CD1c-positive myeloid dendritic cell (primary cell): ENCODE measurements around the gene C1QL2.

Source experiments
- DNase-seq: peaks from one replicate; pipeline ENCODE4 v3.0.0-alpha.2; 2016; ENCODE audit errors: extremely low spot score

Gene C1QL2

DNA sequence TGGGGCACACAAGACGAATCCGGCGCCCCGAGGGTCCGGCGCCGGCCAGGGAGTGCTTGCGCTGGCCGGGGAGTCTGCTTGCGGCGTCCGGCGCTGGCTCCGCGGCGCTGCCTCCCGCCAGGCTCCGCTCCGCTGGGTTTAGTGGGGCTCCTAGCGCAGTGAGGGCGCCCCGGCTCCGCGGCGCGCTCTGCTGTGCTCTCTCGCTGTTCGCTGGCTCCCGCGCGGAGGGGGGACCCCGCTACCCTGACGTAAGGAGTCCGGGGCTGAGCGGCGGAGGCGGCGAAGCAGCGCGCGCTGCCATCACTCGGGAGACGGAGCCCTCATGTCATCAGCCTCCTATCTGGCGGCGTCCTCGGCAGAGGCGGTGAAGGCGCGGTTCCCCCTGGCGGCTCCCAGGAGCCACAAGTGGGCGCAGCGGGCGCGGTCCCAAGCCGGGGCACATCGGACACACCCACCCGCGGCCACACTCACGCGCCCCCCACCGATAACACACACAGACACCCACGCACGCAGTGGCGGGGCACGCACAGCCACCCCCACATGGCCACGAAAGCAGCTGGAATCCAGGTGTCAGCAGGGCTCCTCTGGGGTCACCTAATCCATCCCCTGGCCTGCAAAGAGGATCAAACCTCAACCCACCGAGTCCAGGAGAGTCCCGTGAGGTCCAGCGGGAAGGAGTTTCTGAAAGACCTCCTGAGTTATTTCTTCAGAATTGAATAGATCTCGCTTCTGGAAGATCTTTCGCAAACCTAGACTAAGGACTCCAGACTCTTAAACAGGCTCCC is at the start of gene C1QL2:
C1QL2 (minus strand) TSS at position 189 of the 785 bp plus-strand sequence. CDS start 482 bp downstream, outside the sequence.
- DNase-seq = peak; percentile 16

DNA sequence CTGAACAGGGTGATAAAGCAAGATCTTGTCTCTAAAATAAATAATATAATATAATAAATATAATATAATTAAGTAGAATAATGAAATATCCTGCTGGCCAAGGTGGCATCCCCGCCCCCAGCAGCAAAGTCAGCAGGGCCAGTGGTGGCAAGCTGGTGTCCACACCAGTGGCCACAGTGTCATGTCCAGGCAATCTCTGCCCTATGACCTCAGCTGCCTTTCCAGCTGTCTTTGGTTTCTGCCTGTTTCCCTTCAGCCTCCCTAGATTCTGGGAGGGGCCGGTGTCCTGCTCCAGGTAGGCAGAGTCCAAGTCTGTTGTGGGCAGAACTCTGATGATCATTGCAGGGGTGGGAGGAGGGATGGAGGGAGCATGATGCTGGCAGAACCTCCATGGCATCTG is 48.9 kb upstream of the C1QL2 start:
- DNase-seq = no peak

GRCh38 chr2:119206201-119206600 is 47.6 kb upstream of the C1QL2 start:
- DNase-seq = no peak

DNA sequence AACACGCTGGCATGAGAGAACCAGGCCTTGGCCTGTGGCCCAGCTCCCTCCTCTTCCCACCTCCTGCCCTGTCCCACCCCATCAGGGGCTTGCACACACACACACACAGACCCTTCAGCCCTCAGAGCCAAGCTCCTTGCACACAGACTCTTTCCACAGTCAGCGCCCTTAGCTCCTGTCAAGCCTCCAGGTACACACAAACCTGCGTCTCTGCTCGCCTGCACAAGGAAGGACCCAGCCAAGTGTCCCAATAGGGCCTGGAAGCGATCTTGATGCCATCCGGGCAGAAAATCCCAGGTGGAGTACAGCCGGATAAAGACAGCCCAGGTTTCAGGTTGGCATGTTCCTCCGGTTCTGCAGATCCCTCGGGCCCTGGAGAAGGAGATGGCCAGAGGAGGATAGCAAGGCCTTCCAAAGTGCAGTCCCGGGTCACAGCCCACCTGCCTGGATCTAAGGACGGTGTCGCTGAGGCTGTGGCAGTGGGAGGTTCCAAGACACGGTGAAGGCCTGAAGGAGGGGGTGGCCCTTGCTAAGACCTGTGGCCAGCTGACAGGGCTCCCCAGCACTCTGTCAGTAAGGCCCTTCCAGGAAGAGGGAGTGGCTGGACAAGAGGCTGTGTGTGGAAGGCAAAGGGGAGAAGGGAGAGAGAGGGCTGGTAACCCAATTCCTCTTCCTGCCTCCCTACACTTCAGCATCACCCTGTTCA is 46.6 kb upstream of the C1QL2 start:
- no peak for DNase-seq

GRCh38 chr2:119204525-119204924 is 46.0 kb upstream of the C1QL2 start:
- DNase-seq = no peak

GRCh38 chr2:119202610-119203310 is 44.2 kb upstream of the C1QL2 start:
- no peak for DNase-seq

- DNase-seq = no peak
These were observed 43.3 kb upstream of the C1QL2 start for GRCh38 chr2:119201815-119202214.

DNA sequence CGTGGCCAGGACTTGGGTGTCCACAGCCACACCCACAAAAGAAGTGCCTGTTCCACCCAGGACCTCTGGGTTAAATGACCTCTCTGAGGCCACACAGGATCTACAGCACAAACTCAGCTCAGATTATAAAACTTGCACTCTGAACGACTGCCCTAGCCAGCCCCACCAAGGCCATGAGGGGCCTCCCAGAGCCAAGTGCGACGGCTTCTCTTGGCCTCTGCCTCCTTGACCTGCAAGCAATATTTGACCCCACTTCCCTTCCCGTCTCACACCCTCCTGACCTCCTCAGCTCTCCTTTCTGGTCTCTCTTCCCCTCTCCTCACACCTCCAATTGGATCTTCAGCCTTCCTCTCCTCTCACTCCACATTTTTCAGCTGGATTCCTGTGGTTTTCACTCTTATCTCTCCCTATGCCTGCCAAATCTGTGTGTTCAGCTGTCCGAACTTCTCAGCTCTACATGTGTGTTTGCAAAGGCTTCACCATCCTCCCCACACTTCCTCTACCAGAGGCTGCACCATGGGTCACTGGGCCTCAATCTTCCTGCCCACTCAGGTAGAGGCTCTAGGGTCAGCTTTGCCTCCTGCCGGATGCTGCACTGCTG is 39.8 kb upstream of the C1QL2 start:
- DNase-seq = no peak

DNA sequence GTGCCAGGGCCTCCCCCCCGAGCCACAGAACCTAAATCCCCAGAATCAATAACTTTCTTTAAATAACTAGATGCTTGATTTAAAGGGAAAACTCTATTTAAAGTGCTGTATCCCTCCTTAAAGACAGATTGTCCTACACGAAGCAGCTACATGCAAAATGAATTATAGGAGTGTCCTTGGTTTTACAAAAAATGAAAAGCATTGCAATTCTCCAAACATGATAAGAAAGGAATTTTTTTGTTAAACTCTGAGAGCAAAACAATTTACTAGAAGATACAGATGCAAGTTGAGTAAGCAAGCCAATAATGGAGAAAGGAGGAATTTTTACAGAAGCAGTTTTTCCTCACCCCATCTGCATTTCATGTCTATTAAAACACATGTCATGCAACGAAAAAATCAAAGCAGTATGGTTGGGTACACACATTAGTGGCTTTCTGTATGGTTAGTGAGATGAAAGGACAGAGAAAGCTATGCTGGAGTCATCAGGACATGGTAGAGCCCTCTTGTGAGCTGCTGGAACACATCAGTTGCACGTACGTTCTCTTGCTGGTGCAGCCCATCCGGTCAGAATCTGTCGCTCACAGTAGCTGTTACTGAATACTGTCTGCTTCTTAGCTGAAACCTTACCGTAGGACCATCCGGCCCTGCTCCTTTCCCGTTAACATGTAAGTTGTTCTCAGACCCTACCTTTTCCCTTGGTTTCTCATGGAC is 39.1 kb upstream of the C1QL2 start:
- DNase-seq = no peak

DNA sequence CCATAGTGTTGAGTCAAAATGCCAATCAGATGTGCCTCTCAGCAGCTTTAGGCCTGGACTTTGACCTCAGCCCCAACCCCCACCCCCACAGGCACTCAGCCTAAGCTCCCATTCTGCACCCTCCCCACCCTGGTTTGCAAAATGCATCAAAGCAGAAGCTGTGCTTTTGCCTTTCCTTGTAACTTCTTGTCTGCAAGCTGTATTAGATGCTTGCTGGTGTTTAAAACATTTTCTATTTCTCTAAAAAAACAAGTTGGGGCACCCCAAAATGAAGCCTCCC is 38.5 kb upstream of the C1QL2 start:
- no peak for DNase-seq

GRCh38 chr2:119196301-119197125 is 38.0 kb upstream of the C1QL2 start:
- DNase-seq = no peak

DNA sequence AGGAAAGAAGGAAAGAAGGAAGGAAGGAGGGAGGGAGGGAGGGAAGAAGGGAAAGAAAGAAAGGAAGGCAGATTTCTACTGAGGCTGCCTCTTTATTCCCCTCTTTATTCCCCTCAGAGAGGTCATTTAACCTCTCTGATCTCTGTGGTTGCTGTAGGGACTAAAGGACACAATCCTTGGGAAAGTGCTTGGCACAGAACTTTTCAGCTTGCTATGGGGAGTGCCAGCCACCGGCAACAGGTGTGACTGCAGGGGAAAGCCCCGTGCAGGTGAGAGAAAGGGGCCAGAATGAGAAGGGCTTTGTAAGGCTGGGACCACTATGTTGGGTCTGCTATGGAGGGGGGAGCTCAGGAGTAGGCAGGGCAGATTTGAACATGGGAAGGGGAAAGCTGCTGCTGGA is 37.3 kb upstream of the C1QL2 start:
- DNase-seq = no peak

DNA sequence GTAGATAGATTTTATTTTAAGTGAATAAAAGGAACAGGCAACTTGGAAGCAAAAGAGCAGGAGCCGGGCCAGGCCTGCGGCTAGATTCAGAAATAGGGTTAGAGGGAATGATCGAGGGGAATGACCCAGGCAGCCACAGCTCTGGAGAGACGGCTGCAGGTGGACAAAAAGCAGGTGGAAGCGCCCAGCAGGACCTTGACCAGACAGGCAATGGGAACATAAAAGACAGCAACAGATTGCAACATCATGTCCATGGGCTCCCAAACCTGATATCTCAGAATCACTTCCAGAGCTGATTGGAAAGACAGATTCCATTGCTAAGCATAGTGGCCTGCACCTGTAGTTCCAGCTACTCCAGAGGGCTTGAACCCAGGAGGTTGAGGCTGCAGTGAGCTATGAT is 36.5 kb upstream of the C1QL2 start:
- no peak for DNase-seq

- no peak for DNase-seq
These were observed 34.3 kb upstream of the C1QL2 start for GRCh38 chr2:119192893-119193292.

- no peak for DNase-seq
These were observed 32.0 kb upstream of the C1QL2 start for GRCh38 chr2:119190321-119191111.

DNA sequence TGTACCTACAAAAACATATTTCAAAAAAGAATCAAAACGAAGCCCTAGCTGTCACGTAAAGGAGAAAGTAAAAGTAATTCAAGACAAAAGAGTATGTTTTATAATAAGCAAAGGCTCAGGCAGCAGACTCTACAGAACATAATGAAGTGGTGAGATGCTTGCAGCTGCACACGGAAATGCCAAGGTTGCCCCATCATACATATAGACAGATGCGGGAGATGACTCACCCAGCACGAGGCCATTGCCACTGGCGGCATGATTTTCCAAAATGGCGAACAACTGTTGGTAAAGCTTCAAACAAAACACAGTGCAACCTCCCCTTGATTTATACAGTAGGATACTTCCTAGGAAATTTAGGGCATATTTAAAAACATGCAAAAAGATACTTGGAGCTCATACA is 26.0 kb upstream of the C1QL2 start:
- DNase-seq = no peak

GRCh38 chr2:119181791-119182445 is 23.4 kb upstream of the C1QL2 start:
- no peak for DNase-seq

DNA sequence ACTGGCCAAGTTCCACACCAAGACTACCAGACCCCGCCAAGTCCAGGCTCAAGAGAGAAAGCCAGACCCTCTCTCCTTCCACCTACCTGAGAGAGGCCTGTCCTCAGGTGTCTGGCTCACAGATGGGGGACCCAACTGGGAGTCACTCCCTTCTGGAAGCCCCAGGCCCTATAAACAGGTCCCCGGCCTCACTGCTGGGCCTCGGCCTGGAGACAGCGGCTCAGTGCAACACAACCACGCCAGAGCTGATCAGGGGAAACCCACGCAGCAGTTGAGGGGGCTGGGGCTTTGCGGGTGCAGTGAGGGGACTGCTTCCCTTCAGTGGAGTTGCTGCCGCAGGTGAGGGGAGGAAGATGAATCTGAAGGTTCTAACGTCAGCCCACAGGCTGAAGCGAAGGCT is 22.8 kb upstream of the C1QL2 start:
- no peak for DNase-seq

GRCh38 chr2:119180892-119181291 is 22.3 kb upstream of the C1QL2 start:
- no peak for DNase-seq

GRCh38 chr2:119179991-119180390 is 21.4 kb upstream of the C1QL2 start:
- no peak for DNase-seq
